AG09319 (cell line): ENCODE results near the gene YWHAE.

Source experiments
- DNase-seq: peaks from one replicate; pipeline ENCODE4 v3.0.0-alpha.2; 2010; ENCODE audit warnings: low read depth; ENCODE audit errors: extremely low read depth
- CTCF ChIP-seq: IDR thresholded peaks from 2 replicates; pipeline ENCODE4 v1.5.1; 2011; ENCODE audit warnings: low read depth, mild to moderate bottlenecking, inconsistent platforms, low read length, moderate library complexity

The YWHAE gene

GRCh38 chr17:1351971-1352370 is 48.1 kb downstream of the YWHAE start:
- DNase-seq = no peak
- no peak for TF ChIP-seq CTCF

GRCh38 chr17:1351275-1351674 is 48.7 kb downstream of the YWHAE start:
- no peak for TF ChIP-seq CTCF
- no peak for DNase-seq

GRCh38 chr17:1347589-1348323 is 52.3 kb downstream of the YWHAE start:
- DNase-seq = no peak
- TF ChIP-seq CTCF = no peak

DNA sequence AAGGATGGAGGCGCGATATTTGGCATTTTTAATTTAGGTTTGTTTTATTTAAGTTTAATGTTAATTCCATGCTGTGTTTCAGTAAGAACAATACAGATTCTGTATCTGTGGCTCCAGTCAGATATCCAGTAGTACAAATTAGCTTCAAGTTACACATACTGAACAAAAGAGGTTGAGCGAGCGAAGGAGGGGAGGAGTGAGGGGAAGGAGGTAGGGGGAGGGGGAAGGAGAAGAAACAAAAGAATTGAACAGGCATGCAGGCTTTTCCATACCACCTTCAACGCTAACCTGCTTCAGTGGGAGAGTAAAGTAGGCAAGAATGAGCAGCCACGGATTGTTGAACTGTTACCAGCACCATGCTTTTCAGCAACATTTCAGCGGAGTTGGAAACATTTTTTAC is 55.5 kb downstream of the YWHAE start:
- no peak for TF ChIP-seq CTCF

DNA sequence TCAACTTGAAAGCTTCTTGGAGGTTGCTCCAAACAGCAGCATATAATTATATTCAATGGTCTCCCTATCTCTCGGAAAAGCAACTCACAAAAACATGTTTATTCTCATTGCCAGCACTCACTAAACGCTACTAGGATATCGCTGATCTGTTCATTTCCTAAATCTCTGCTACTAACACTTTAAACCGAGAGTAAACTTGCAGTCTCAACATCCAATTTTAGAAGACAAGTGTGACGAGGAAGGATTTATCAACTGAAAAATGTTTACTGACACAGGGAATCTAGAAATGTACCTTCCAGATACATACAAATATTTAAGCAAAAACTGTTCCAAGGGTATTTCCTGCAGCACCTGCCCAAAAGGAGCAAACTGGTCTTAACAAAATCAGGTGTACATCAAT is 56.5 kb downstream of the YWHAE start:
- no peak for DNase-seq
- no peak for TF ChIP-seq CTCF

More for the DNA sequence above, 55.5 kb downstream of the YWHAE start:
- DNase-seq = no peak

DNA sequence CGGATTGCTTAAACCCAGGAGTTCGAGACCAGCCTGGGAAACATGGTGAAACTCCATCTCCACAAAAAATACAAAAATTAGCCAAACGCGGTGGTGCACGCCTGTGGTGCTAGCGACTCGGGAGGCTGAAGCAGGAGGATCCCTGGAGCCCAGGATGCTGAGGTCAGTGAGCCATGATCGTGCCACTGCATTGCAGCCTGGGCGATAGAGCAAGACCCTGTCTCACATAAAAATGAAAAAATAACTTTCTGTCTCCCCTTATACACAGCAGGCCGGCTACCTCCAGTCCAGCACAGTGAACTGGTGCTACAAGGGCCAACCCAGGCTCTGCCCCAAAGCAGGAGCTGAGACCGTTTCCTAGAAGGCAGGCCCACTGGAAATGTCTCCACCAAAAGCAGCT is 59.7 kb downstream of the YWHAE start:
- no peak for TF ChIP-seq CTCF
- DNase-seq = no peak

DNA sequence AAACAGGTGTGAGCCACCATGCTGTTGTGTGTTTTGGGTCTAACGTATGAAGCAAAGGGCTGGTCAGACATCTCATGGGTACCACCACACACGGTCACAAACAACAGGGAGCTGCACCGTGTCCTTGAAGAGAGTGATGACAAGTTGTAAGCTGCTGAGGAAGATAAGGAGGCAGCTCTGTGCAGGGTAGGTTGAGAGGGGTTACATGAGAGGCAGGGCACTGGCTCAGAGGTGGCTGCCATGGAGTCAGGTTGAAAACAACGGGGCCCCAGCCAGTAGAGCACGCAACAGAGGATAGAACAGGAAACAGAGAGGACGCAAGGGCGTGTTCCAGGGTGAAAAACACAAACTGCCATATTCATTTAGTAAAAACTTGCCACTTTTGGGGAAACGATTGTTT is 68.3 kb downstream of the YWHAE start:
- TF ChIP-seq CTCF = no peak

More for the DNA sequence above, 68.3 kb downstream of the YWHAE start:
- no peak for DNase-seq
